ENCODE data around the gene GAB2.

- TF ChIP-seq CTCF (IDR thresholded peaks at IDR 0.05): no peak
- peak; percentile 33 to 87 for TF ChIP-seq POLR2A (IDR thresholded peaks at IDR 0.05)
Observed at GRCh38 chr11:78417888-78418583, 416 bp upstream of the GAB2 start.

Measured in suprapubic skin (tissue), 3 donors.